ENCODE data around the gene RAB3GAP1.

Gene RAB3GAP1

GRCh38 chr2:135162377-135162776, 110.3 kb downstream of the RAB3GAP1 start:
- TF ChIP-seq GLIS3 (CRISPR knock-in tag; IDR thresholded peaks at IDR 0.05) (no peak), PATZ1 (CRISPR knock-in tag; IDR thresholded peaks at IDR 0.05; ENCODE audit: borderline replicate concordance) (no peak), TCF4 (CRISPR knock-in tag; IDR thresholded peaks at IDR 0.05; ENCODE audit: borderline replicate concordance) (no peak), BACH2 (CRISPR knock-in tag; IDR thresholded peaks at IDR 0.05; ENCODE audit: borderline replicate concordance) (no peak), ZNF70 (CRISPR knock-in tag; IDR thresholded peaks at IDR 0.05) (no peak), ZFP30 (CRISPR knock-in tag; IDR thresholded peaks at IDR 0.05) (no peak)
- ATAC-seq: no peak

GRCh38 chr2:135162786-135163185, 110.7 kb downstream of the RAB3GAP1 start:
- TF ChIP-seq ESRRG (CRISPR knock-in tag; IDR thresholded peaks at IDR 0.05) (no peak), ZFP30 (CRISPR knock-in tag; IDR thresholded peaks at IDR 0.05) (no peak), BACH2 (CRISPR knock-in tag; IDR thresholded peaks at IDR 0.05; ENCODE audit: borderline replicate concordance) (no peak), PPARA (CRISPR knock-in tag; IDR thresholded peaks at IDR 0.05; ENCODE audit: borderline replicate concordance) (no peak), SNAI2 (CRISPR knock-in tag; IDR thresholded peaks at IDR 0.05) (no peak)
- no peak for ATAC-seq

GRCh38 chr2:135163306-135163705, 111.2 kb downstream of the RAB3GAP1 start:
- ATAC-seq: no peak
- TF ChIP-seq RARB (CRISPR knock-in tag; IDR thresholded peaks at IDR 0.05) (no peak), ZC3H10 (CRISPR knock-in tag; IDR thresholded peaks at IDR 0.05) (no peak), ZNF70 (CRISPR knock-in tag; IDR thresholded peaks at IDR 0.05) (no peak), ZFP30 (CRISPR knock-in tag; IDR thresholded peaks at IDR 0.05) (no peak), ZNF565 (CRISPR knock-in tag; conservative IDR thresholded peaks at IDR 0.05; ENCODE audit: low read depth) (no peak), BACH2 (CRISPR knock-in tag; IDR thresholded peaks at IDR 0.05; ENCODE audit: borderline replicate concordance) (no peak), ZFP3 (CRISPR knock-in tag; IDR thresholded peaks at IDR 0.05) (no peak)

GRCh38 chr2:135163901-135164300, 111.8 kb downstream of the RAB3GAP1 start:
- TF ChIP-seq ZFP3 (CRISPR knock-in tag; IDR thresholded peaks at IDR 0.05) (no peak), ARNTL (CRISPR knock-in tag; IDR thresholded peaks at IDR 0.05; ENCODE audit: borderline replicate concordance, low read depth) (no peak), ZC3H10 (CRISPR knock-in tag; IDR thresholded peaks at IDR 0.05) (no peak), CREB5 (CRISPR knock-in tag; IDR thresholded peaks at IDR 0.05; ENCODE audit: low read depth) (no peak), ZFP30 (CRISPR knock-in tag; IDR thresholded peaks at IDR 0.05) (no peak), PPARA (CRISPR knock-in tag; IDR thresholded peaks at IDR 0.05; ENCODE audit: borderline replicate concordance) (no peak), TSHZ2 (CRISPR knock-in tag; IDR thresholded peaks at IDR 0.05) (no peak), BACH2 (CRISPR knock-in tag; IDR thresholded peaks at IDR 0.05; ENCODE audit: borderline replicate concordance) (no peak), POU6F1 (CRISPR knock-in tag; IDR thresholded peaks at IDR 0.05; ENCODE audit: borderline replicate concordance, low read depth) (no peak), PATZ1 (CRISPR knock-in tag; IDR thresholded peaks at IDR 0.05; ENCODE audit: borderline replicate concordance) (no peak), GLIS3 (CRISPR knock-in tag; IDR thresholded peaks at IDR 0.05) (no peak), ESRRG (CRISPR knock-in tag; IDR thresholded peaks at IDR 0.05) (no peak), SNAI2 (CRISPR knock-in tag; IDR thresholded peaks at IDR 0.05) (no peak), ZNF70 (CRISPR knock-in tag; IDR thresholded peaks at IDR 0.05) (no peak), OSR1 (CRISPR knock-in tag; IDR thresholded peaks at IDR 0.05) (no peak), ZNF8 (CRISPR knock-in tag; IDR thresholded peaks at IDR 0.05) (no peak), CSRNP3 (CRISPR knock-in tag; IDR thresholded peaks at IDR 0.05) (no peak), TCF4 (CRISPR knock-in tag; IDR thresholded peaks at IDR 0.05; ENCODE audit: borderline replicate concordance) (no peak), CSDC2 (CRISPR knock-in tag; IDR thresholded peaks at IDR 0.05) (no peak)
- no peak for ATAC-seq
